Stromal cell of bone marrow (primary cell): ENCODE measurements around the gene RNF213.

Experiments used
- DNase-seq: peaks from one replicate; pipeline ENCODE4 v3.0.0-alpha.2; 2012; ENCODE audit warnings: low read depth

The RNF213 gene

GRCh38 chr17:80419255-80419654, 158.6 kb downstream of the RNF213 start:
- DNase-seq: no peak

- no peak for DNase-seq
Measured at GRCh38 chr17:80421381-80422090, 160.9 kb downstream of the RNF213 start.

- no peak for DNase-seq
Measured at GRCh38 chr17:80422276-80422675, 161.6 kb downstream of the RNF213 start.

GRCh38 chr17:80422981-80423380, 162.3 kb downstream of the RNF213 start:
- DNase-seq: no peak

- no peak for DNase-seq
Measured at GRCh38 chr17:80423536-80424225, 163.0 kb downstream of the RNF213 start.

- no peak for DNase-seq
Measured at GRCh38 chr17:80424261-80424660, 163.6 kb downstream of the RNF213 start.

GRCh38 chr17:80424878-80425765, 164.5 kb downstream of the RNF213 start:
- no peak for DNase-seq

- no peak for DNase-seq
Measured at GRCh38 chr17:80425835-80426426, 165.3 kb downstream of the RNF213 start.

- no peak for DNase-seq
Measured at GRCh38 chr17:80426671-80427326, 166.1 kb downstream of the RNF213 start.

GRCh38 chr17:80427366-80428282, 167.0 kb downstream of the RNF213 start:
- no peak for DNase-seq

GRCh38 chr17:80428363-80428762, 167.7 kb downstream of the RNF213 start:
- no peak for DNase-seq

- DNase-seq: no peak
Measured at GRCh38 chr17:80428796-80429195, 168.1 kb downstream of the RNF213 start.

- no peak for DNase-seq
Measured at GRCh38 chr17:80429356-80430275, 169.0 kb downstream of the RNF213 start.

- no peak for DNase-seq
Measured at GRCh38 chr17:80430446-80431245, 170.0 kb downstream of the RNF213 start.

GRCh38 chr17:80431246-80432195, 170.9 kb downstream of the RNF213 start:
- DNase-seq: no peak

GRCh38 chr17:80432350-80432955, 171.8 kb downstream of the RNF213 start:
- no peak for DNase-seq

- no peak for DNase-seq
Measured at GRCh38 chr17:80432961-80433550, 172.4 kb downstream of the RNF213 start.
